ENCODE measurements around the gene TLR10. TPM values are rescaled to one million over a fixed set of nuclear protein-coding genes. Genes with fewer than 3 reads are reported as not detected.

TLR10 gene
- total RNA-seq (not detected), total RNA-seq (0 to 3.4 (median 0.23) reads per million in 172 experiments)
- polyA plus RNA-seq (2013, experiment 1 of 2): 1.7 TPM
- 0.99 TPM for polyA plus RNA-seq (2013, experiment 2 of 2)

GRCh38 chr4:38782452-38783108 is at the start of gene TLR10:
Gene TLR10, minus strand, starts transcription at chr4:38782990. Its CDS starts 7,400 bp downstream, at chr4:38775590.
- H3K9me3 Mint-ChIP-seq: no peaks in the 10 kb centered on the region
- CTCF ChIA-PET: interaction anchor here (0.6 to 2.2 kb wide), 14 partner anchors 9 to 720 kb away, joined by 3 to 18 read pairs (median 4); partner anchors contain the start of genes TLR1 and TLR6
- no peaks in the 10 kb centered on the region for H3K36me3 Mint-ChIP-seq (ENCODE audit: low read depth)
- no peaks in the 10 kb centered on the region for H3K9me3 ChIP-seq (ENCODE audit: control insufficient read depth in 1 of 2, insufficient read depth in 1 of 2, low read length in 2 of 2)
- no peaks in the 10 kb centered on the region for H3K27me3 ChIP-seq (ENCODE audit: control insufficient read depth in 1 of 2, insufficient read depth in 2 of 2, low read length in 2 of 2)
- no peak within 1 kb of the TSS for H3K4me3 Mint-ChIP-seq
- no peaks in the 10 kb centered on the region for H3K36me3 ChIP-seq (ENCODE audit: insufficient read depth, low read length)
- H3K4me3 ChIP-seq (ENCODE audit: low read length): no peak within 1 kb of the TSS
- peaks cover 6% of the 10 kb centered on the region for H3K4me1 Mint-ChIP-seq (ENCODE audit: low read depth)
- H3K27me3 Mint-ChIP-seq: no peaks in the 10 kb centered on the region
- intact Hi-C loops (cut with DNase I, micrococcal nuclease): loop anchor here (1.0 to 2.0 kb wide), 4 partner anchors 24 to 720 kb away; no protein-coding TSS in a partner anchor
- TF ChIP-seq CTCF (IDR thresholded peaks at IDR 0.05): peak; percentile 78
- H3K27ac Mint-ChIP-seq: no peak within 1 kb of the TSS
- H3K4me1 ChIP-seq (ENCODE audit: insufficient read depth, low read length): peaks cover 4% of the 10 kb centered on the region
- DNase-seq (peak in 7 of 14 experiments; percentile 14 to 75 (median 60)), ATAC-seq (ENCODE audit: poor library complexity) (peak; percentile 77)
- no peak within 1 kb of the TSS for H3K27ac ChIP-seq (ENCODE audit: low read depth in 1 of 2, low read length in 2 of 2)
- POLR2A ChIA-PET: interaction anchor here (0.9 to 3.5 kb wide), 4 partner anchors 21 to 603 kb away, joined by 3 to 17 read pairs (median 5); partner anchors contain the start of gene TLR1

- Histone ChIP-seq H3K27ac (ENCODE audit: low read depth in 1 of 2, low read length in 2 of 2) (no peak overlapping the region), H3K4me1 (ENCODE audit: insufficient read depth, low read length) (no peaks in the 10 kb centered on the region), H3K4me3 (ENCODE audit: low read length) (no peak overlapping the region), H3K27me3 (ENCODE audit: control insufficient read depth in 1 of 2, insufficient read depth in 2 of 2, low read length in 2 of 2) (no peaks in the 10 kb centered on the region), H3K9me3 (ENCODE audit: control insufficient read depth in 1 of 2, insufficient read depth in 1 of 2, low read length in 2 of 2) (peaks cover 4 to 17% of the 10 kb centered on the region in 2 experiments), H3K36me3 (ENCODE audit: insufficient read depth, low read length) (no peaks in the 10 kb centered on the region)
- no peak for ATAC-seq (ENCODE audit: poor library complexity)
- Mint-ChIP-seq H3K9me3 (peaks cover 12% of the 10 kb centered on the region), H3K36me3 (ENCODE audit: low read depth) (peaks cover 9% of the 10 kb centered on the region), H3K4me3 (no peak overlapping the region), H3K4me1 (ENCODE audit: low read depth) (peaks cover 4% of the 10 kb centered on the region), H3K27me3 (no peaks in the 10 kb centered on the region), H3K27ac (no peak overlapping the region)
- ChIA-PET POLR2A (no interaction called here), CTCF (no interaction called here)
- intact Hi-C loops (cut with DNase I, micrococcal nuclease): no loop called here
- no peak for TF ChIP-seq CTCF (IDR thresholded peaks at IDR 0.05)
- DNase-seq: no peak
These were observed 49.4 kb upstream of the TLR10 start for GRCh38 chr4:38832206-38832605.

- H3K27me3 Mint-ChIP-seq: no peaks in the 10 kb centered on the region
- no peak for TF ChIP-seq CTCF (IDR thresholded peaks at IDR 0.05)
- ChIA-PET POLR2A (no interaction called here), CTCF (interaction anchor here (0.8 kb wide), 1 partner anchor 24 kb away, joined by 3 read pairs; no protein-coding TSS in a partner anchor)
- intact Hi-C loops (cut with DNase I, micrococcal nuclease): no loop called here
- Histone ChIP-seq H3K9me3 (ENCODE audit: control insufficient read depth in 1 of 2, insufficient read depth in 1 of 2, low read length in 2 of 2) (peaks cover 4 to 17% of the 10 kb centered on the region in 2 experiments), H3K36me3 (ENCODE audit: insufficient read depth, low read length) (no peaks in the 10 kb centered on the region), H3K27me3 (ENCODE audit: control insufficient read depth in 1 of 2, insufficient read depth in 2 of 2, low read length in 2 of 2) (no peaks in the 10 kb centered on the region), H3K4me3 (ENCODE audit: low read length) (no peak overlapping the region), H3K27ac (ENCODE audit: low read depth in 1 of 2, low read length in 2 of 2) (no peak overlapping the region), H3K4me1 (ENCODE audit: insufficient read depth, low read length) (no peaks in the 10 kb centered on the region)
- peaks cover 9% of the 10 kb centered on the region for H3K36me3 Mint-ChIP-seq (ENCODE audit: low read depth)
- DNase-seq (no peak), ATAC-seq (ENCODE audit: poor library complexity) (no peak)
- H3K4me3 Mint-ChIP-seq: no peak overlapping the region
- H3K9me3 Mint-ChIP-seq: peaks cover 12% of the 10 kb centered on the region
- no peaks in the 10 kb centered on the region for H3K4me1 Mint-ChIP-seq (ENCODE audit: low read depth)
- no peak overlapping the region for H3K27ac Mint-ChIP-seq
These were observed 48.9 kb upstream of the TLR10 start for GRCh38 chr4:38831653-38832052.

All from CD4-positive, alpha-beta T cell (primary cell).